ENCODE measurements around the gene PKP3.

PKP3 gene

DNA sequence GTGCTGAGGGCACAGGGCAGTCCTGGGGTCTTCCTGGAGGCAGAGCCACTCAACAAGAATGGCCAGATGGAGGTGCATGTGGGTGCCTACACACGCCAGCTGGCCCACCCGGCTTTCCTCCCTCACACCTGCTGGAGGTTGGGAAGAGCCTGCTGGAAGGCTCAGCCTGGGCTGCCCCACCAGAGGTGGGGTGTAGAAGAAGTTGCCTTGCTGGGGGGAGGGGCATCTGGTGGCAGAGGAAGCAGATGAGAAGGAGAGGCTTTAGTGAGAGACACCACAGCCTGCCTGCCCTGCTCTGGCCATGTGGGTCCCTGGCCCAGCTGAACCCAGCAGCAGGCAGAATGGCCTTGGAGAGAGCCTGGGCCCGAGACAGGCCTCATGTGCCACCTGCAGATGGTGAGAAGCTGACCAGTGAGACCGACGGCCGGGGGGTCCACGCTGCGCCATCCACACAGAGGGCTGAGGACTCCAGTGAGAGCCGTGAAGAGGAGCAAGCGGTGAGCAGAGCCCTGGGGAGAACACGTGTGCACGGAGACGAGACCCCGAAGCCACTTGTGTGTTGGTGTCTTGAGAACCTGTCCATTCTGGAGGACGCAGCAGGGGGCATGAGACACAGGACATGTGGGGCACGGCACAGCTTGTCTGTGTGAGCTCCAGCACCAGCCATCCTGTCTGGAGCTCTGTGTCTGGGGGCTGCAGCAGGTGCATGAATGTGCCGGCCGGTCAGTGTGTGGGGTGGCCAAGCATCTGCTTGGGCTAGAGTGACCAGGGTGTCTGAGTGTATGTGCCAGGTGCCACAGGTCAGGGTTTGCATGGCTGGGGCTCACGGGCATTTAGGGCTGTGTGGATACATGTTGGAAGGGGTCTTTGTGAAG lies 22.1 kb upstream of the PKP3 start:
- TF ChIP-seq CTCF (IDR thresholded peaks at IDR 0.05; ENCODE audit: borderline replicate concordance, insufficient read depth, low read depth, low read length), result no peak
- H3K4me3 ChIP-seq (ENCODE audit: low read depth, low read length), result no peak overlapping the region

- no peak overlapping the region for H3K4me3 ChIP-seq (ENCODE audit: low read depth, low read length)
- no peak for TF ChIP-seq CTCF (IDR thresholded peaks at IDR 0.05; ENCODE audit: borderline replicate concordance, insufficient read depth, low read depth, low read length)
Observed at GRCh38 chr11:372809-373715, 20.9 kb upstream of the PKP3 start.

GRCh38 chr11:373716-374551 lies 20.1 kb upstream of the PKP3 start:
- no peak overlapping the region for H3K4me3 ChIP-seq (ENCODE audit: low read depth, low read length)
- TF ChIP-seq CTCF (IDR thresholded peaks at IDR 0.05; ENCODE audit: borderline replicate concordance, insufficient read depth, low read depth, low read length), result no peak

- H3K4me3 ChIP-seq (ENCODE audit: low read depth, low read length), result no peak overlapping the region
- no peak for TF ChIP-seq CTCF (IDR thresholded peaks at IDR 0.05; ENCODE audit: borderline replicate concordance, insufficient read depth, low read depth, low read length)
Observed at GRCh38 chr11:375065-376025, 18.7 kb upstream of the PKP3 start.

DNA sequence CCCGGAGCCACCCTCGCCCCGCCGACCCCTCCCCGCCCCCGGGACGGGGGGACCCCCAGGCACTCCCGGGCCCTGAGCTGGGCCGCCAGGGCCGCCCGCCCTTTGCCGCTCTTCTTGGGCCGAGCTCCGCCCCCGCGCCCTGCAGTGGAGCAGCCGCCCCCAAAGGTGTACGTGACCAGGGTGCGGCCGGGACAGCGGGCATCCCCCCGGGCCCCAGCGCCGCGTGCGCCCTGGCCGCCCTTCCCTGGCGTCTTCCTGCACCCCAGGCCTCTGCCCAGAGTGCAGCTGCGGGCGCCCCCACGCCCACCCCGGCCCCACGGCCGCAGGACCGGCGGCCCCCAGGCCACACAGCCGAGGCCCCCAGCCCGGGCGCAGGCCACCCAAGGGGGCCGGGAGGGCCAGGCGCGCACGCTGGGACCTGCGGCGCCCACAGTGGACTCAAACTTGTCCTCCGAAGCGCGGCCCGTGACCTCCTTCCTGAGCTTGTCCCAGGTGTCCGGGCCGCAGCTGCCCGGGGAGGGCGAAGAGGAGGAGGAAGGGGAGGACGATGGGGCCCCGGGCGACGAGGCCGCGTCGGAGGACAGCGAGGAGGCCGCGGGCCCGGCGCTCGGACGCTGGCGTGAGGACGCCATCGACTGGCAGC lies 17.4 kb upstream of the PKP3 start:
- H3K4me3 ChIP-seq (ENCODE audit: low read depth, low read length), result no peak overlapping the region
- no peak for TF ChIP-seq CTCF (IDR thresholded peaks at IDR 0.05; ENCODE audit: borderline replicate concordance, insufficient read depth, low read depth, low read length)
